Activated CD8-positive, alpha-beta memory T cell treated with anti-CD3 and anti-CD28 coated beads for 4 hours (primary cell): Measurements from ENCODE around the gene SHC3.

Experiments
- DNase-seq, 2 donors: peaks; one replicate each; pipeline ENCODE4 v3.0.0-alpha.2; 2020; ENCODE audit warnings: low read depth in 2 of 2

SHC3 gene

GRCh38 chr9:88957526-88957925 is 221.1 kb downstream of the SHC3 start:
- no peak for DNase-seq
